Measurements from ENCODE around the gene ASAP2.

DNA sequence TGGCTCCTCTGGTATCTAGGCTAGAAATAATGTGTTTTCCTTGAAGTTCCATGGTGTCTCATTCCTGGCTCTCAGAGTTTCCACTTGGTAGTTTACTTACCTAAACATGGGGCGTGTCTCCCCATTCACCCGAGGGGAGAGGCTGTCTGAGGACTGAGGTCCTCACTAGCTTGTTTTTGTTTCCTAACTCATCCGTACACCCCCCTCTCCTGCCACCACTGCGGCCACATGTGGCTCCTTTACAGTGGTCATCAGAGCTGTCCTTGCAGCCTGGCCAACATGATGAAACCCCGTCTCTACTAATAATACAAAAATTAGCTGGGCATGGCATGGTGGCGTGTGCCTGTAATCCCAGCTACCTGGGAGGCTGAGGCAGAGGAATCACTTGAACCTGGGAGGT lies 106.0 kb downstream of the ASAP2 start:
- TF ChIP-seq POLR2AphosphoS5 (IDR thresholded peaks at IDR 0.05; ENCODE audit: borderline replicate concordance, low read depth, low read length), result no peak
- TF ChIP-seq EZH2 (IDR thresholded peaks at IDR 0.05), result no peak

All from SK-N-MC (cell line).